Mammary epithelial cell (primary cell): ENCODE data around the gene MPP1.

Experiments used
- EZH2 ChIP-seq: IDR thresholded peaks from 2 replicates; pipeline ENCODE4 v1.6.1; 2012; ENCODE audit warnings: low read length, inconsistent platforms, borderline replicate concordance
- TF ChIP-seq, protein P1 (sequence below), 2 donors: IDR thresholded peaks in 1 of 2; conservative IDR thresholded peaks in 1 of 2; 2 replicates each; pipeline ENCODE4 v1.5.1; 2011 to 2012; ENCODE audit warnings: inconsistent platforms in 2 of 2, low read length in 2 of 2, mild to moderate bottlenecking in 2 of 2, control low read depth in 1 of 2, low read depth in 1 of 2; ENCODE audit not compliant: insufficient read depth in 1 of 2; ENCODE audit errors: extremely low read depth in 1 of 2

DNA sequence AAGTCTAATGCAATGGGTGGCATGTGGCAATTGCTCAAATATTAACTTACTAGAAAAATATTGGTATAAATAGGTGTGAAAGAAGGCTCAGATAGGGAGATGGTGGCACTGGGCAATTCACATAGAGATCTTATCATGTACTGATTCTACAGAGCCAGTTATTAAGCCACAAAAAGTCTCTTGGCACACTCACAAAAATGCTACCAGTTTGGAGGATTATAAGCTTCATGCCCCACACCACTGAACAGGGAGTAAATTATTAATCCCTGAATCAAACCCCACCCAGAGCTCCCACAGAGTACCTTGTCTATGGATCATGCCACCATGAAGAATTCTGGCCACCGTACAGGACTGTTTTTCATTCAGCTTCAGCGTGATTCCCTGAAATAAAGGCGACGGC lies 13.8 kb downstream of the MPP1 start:
- TF ChIP-seq, protein P1, sequence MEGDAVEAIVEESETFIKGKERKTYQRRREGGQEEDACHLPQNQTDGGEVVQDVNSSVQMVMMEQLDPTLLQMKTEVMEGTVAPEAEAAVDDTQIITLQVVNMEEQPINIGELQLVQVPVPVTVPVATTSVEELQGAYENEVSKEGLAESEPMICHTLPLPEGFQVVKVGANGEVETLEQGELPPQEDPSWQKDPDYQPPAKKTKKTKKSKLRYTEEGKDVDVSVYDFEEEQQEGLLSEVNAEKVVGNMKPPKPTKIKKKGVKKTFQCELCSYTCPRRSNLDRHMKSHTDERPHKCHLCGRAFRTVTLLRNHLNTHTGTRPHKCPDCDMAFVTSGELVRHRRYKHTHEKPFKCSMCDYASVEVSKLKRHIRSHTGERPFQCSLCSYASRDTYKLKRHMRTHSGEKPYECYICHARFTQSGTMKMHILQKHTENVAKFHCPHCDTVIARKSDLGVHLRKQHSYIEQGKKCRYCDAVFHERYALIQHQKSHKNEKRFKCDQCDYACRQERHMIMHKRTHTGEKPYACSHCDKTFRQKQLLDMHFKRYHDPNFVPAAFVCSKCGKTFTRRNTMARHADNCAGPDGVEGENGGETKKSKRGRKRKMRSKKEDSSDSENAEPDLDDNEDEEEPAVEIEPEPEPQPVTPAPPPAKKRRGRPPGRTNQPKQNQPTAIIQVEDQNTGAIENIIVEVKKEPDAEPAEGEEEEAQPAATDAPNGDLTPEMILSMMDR (conservative IDR thresholded peaks at IDR 0.05 in 1 of 2, IDR thresholded peaks at IDR 0.05 in 1 of 2; ENCODE audit: extremely low read depth in 1 of 2, insufficient read depth in 1 of 2, low read depth in 1 of 2, low read length in 2 of 2): no peak
- no peak for TF ChIP-seq EZH2
